ENCODE data around the gene LYSMD3. TPM values are rescaled to one million over a fixed set of nuclear protein-coding genes. Genes with fewer than 3 reads are reported as not detected.

The LYSMD3 gene
- total RNA-seq, 1 donor = 25.8 TPM

- no peak for DNase-seq (ENCODE audit: low read depth)
- TF ChIP-seq CTCF (IDR thresholded peaks at IDR 0.05; ENCODE audit: insufficient read depth, low read length) = no peak
- H3K4me3 ChIP-seq (ENCODE audit: low read depth, low read length) = no peak overlapping the region
Measured at GRCh38 chr5:90557391-90557790, 28.0 kb upstream of the LYSMD3 start.

- no peak for DNase-seq (ENCODE audit: low read depth)
- no peak for TF ChIP-seq CTCF (IDR thresholded peaks at IDR 0.05; ENCODE audit: insufficient read depth, low read length)
- H3K4me3 ChIP-seq (ENCODE audit: low read depth, low read length) = no peak overlapping the region
Measured at GRCh38 chr5:90555666-90556065, 26.3 kb upstream of the LYSMD3 start.

- TF ChIP-seq CTCF (IDR thresholded peaks at IDR 0.05; ENCODE audit: insufficient read depth, low read length) = no peak
- H3K4me3 ChIP-seq (ENCODE audit: low read depth, low read length) = no peak overlapping the region
- no peak for DNase-seq (ENCODE audit: low read depth)
Measured at GRCh38 chr5:90554358-90555006, 25.1 kb upstream of the LYSMD3 start.

GRCh38 chr5:90553711-90554110 lies 24.3 kb upstream of the LYSMD3 start:
- no peak for TF ChIP-seq CTCF (IDR thresholded peaks at IDR 0.05; ENCODE audit: insufficient read depth, low read length)
- H3K4me3 ChIP-seq (ENCODE audit: low read depth, low read length) = no peak overlapping the region
- DNase-seq (ENCODE audit: low read depth) = no peak

- no peak for TF ChIP-seq CTCF (IDR thresholded peaks at IDR 0.05; ENCODE audit: insufficient read depth, low read length)
- no peak for DNase-seq (ENCODE audit: low read depth)
- H3K4me3 ChIP-seq (ENCODE audit: low read depth, low read length) = no peak overlapping the region
Measured at GRCh38 chr5:90551376-90551775, 22.0 kb upstream of the LYSMD3 start.

GRCh38 chr5:90550963-90551362 lies 21.6 kb upstream of the LYSMD3 start:
- no peak for TF ChIP-seq CTCF (IDR thresholded peaks at IDR 0.05; ENCODE audit: insufficient read depth, low read length)
- H3K4me3 ChIP-seq (ENCODE audit: low read depth, low read length) = no peak overlapping the region
- DNase-seq (ENCODE audit: low read depth) = no peak

- no peak for DNase-seq (ENCODE audit: low read depth)
- no peak for TF ChIP-seq CTCF (IDR thresholded peaks at IDR 0.05; ENCODE audit: insufficient read depth, low read length)
- H3K4me3 ChIP-seq (ENCODE audit: low read depth, low read length) = no peak overlapping the region
Measured at GRCh38 chr5:90549729-90550275, 20.4 kb upstream of the LYSMD3 start.

All from fibroblast of the aortic adventitia (primary cell).